GM19035 (cell line): Measurements from ENCODE around the gene SLC39A6.
"Not testable (repeated sequence)": the region's sequence is repeated elsewhere in the genome, so short reads cannot be mapped to it uniquely, and the experiment has no call there.

Source experiments
- ATAC-seq: cut with Tn5 transposase; IDR thresholded peaks from one replicate; pipeline ENCODE4 v1.9.1; 2021; ENCODE audit not compliant: unreplicated experiment

The SLC39A6 gene, protein sequence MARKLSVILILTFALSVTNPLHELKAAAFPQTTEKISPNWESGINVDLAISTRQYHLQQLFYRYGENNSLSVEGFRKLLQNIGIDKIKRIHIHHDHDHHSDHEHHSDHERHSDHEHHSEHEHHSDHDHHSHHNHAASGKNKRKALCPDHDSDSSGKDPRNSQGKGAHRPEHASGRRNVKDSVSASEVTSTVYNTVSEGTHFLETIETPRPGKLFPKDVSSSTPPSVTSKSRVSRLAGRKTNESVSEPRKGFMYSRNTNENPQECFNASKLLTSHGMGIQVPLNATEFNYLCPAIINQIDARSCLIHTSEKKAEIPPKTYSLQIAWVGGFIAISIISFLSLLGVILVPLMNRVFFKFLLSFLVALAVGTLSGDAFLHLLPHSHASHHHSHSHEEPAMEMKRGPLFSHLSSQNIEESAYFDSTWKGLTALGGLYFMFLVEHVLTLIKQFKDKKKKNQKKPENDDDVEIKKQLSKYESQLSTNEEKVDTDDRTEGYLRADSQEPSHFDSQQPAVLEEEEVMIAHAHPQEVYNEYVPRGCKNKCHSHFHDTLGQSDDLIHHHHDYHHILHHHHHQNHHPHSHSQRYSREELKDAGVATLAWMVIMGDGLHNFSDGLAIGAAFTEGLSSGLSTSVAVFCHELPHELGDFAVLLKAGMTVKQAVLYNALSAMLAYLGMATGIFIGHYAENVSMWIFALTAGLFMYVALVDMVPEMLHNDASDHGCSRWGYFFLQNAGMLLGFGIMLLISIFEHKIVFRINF

DNA sequence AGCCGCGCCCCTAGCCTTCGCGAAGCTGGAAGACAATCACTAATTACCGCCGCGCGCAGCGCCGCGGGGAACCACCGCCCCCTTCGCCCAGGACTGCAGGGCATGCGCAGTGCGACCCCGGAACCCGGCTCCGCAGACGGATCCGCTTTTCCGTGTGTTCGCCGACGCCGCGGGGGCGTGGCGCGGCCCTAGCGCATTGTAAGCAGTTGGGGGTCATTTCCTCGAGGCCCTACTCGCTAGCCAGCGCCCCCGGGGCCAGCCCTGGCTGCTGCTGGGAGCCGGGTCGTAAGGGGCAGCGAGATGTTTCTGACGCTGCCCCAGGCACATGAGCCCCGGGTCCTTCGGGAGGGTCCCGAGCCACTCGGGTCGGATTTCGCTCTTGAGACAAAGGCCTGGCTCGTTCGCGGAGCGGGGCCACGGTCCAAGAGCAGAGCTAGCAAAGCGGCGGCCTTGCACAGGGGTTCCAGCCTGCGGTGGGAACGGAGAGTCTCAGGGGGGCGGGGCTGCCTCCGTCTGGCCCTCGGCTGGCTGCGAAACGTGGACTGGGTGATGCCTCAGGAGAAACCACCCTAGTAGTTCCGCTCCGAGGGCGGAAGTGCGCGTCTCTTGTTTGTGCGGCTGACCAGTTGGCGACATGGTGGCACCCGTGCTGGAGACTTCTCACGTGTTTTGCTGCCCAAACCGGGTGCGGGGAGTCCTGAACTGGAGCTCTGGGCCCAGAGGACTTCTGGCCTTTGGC, at the start of gene SLC39A6, which contains the start of gene ELP2:
TSS of gene SLC39A6 (minus strand) at position 41 of the 739 bp plus-strand sequence. CDS start 2,333 bp downstream, outside the sequence.
TSS of gene ELP2 (plus strand) at position 600 of the 739 bp plus-strand sequence. CDS start at position 635, 35 bp downstream.
- peak; percentile 90 for ATAC-seq

DNA sequence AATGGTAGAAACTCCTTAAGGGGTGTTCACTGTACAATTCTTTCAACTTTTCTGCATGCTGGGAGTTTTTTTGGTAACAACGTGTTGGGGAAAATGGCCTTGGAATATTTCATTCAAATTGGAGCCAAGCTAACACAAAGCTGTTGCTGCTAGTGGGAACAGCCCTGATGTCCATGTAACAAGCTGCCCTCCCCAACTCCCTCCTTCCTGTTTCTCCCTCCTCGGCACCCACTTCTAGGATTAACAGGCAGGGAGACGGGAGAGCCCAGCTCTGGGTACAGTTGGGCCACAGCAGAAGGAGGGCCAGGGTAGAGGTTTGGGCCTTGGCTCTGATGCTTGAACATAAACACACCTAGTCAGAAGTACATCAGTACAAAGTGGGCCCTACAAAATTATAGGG, 48.8 kb upstream of the SLC39A6 start:
- ATAC-seq, result no peak

DNA sequence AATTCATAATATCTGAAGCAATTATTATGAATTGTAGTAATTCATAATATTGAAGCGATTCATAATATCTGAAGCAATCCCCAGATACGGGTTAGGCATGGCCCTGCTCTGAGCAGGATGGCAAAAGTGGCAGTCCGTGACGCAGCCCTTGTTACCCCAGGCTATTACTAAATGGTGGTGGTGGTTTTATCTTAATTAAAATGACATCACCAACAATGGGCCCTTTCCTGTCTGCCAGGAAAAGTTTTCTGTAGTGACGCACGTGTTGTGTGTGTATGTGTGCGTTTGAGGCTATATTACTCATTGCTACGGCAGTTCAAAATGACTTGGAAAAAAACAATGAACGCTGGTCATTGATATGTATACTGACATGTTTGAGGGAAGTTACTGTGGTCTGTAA, 47.6 kb upstream of the SLC39A6 start:
- no peak for ATAC-seq

DNA sequence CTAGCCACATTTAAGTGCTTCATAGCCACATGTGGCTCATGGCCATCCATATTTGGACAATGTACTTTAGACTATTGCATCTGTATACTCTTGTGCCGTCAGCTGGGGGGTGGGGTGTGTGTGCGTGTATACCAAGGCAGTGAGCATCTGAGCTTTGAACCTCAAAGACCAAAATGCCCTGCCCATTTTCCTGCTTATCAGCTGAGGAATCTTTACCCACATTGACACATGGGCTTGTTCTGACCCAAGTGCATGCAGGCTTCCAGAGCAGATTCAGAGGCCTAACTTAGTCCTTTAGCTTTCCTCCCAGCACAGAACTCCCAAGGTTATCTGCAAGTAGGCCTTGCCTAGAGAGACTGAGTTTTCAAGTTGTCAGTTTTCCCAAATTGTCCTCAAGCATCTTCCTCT, 47.0 kb upstream of the SLC39A6 start:
- no peak for ATAC-seq

DNA sequence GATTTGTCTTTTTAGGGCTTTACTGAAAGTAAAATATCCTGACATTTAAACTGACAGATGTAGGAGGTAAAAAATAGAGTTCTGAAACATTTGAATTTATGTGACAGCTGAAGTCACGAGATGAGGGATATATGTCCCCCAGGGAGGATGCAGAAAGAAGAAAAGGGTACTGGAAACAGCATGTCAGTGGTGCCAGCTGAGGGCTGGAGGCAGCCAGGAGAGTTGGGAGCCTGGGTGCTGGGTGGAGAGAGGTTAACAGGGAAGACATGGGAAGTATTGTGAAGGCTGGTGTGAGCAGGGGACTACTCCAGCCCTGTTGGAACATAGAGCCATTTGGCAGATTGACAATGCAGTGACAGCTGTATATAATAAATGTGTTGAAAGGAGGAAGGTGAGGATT, 46.3 kb upstream of the SLC39A6 start:
- no peak for ATAC-seq

DNA sequence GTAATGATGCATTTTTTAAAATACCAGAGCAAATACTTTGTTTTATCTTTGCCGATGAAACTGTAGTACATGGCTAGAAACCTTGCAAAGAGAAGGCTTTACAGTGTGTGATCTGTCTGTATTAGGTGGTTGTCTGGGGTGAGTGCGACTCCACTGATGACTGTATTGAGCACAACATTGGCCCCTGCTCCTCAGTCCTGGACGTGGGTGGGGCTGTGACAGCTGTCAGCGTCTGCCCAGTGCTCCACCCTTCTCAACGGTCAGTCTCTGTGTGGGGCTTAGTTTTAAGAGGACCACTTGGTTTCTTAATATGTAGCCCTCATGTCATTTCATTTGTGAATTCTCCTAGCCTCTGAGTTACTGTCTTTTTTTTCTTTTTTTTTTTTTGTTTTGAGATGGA, 40.8 kb upstream of the SLC39A6 start:
- no peak for ATAC-seq

DNA sequence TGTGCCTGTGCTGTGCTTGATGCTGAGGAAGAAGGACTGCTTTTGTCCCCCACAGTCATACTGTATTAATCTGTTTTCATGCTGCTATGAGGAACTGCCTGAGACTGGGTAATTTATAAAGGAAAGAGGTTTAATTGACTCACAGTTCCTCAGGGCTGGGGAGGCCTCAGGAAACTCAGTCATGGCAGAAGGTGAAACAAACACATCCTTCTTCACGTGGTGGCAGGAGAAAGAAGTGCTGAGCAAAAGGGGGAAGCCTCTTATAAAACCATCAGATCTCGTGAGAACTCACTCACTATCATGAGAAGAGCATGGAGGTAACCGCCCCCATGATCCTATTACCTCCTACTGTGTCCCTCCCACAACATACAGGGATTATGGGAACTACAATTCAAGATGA, 39.2 kb upstream of the SLC39A6 start:
- ATAC-seq, result not testable (repeated sequence)

DNA sequence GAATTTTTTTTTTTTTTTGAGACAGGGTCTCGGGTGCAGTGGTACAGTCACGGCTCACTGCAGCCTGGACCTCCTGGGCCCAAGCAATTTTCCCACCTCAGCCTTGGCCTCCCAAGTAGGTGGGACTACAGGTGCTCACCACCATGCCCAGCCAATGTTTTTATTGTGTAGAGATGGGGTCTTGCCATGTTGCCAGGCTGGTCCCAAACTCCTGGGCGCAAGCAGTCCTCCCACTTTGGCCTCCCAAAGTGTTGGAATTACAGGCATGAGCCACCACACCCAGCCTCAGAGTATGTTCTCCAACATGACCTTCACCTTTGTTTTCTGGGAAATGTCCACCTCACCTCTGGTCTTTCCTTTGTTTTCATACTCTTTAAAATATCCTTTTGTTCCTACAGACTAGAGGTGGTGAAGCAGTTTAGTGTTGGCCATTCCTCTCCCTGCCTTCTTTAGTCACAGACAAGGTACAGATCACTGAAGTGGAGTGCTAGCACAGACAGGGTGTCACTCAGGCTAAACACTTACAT, 38.6 kb upstream of the SLC39A6 start:
- no peak for ATAC-seq

DNA sequence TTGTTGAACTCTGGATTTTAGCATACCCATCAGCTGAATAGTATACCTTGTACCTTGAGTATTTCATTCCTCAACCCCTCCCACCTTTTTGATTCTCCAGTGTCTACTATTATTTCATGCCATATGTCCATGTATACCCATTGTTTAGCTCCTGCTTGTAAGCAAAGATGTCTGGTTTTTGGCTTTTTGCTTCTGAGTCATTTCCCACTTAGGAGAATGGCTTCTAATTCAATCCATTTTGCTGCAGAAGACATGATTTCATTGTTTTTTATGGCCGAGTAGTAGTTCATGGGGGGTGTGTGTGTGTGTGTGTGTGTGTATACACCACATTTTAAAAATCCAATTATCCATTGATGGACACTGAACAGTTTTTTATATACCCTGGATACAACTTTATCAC, 33.8 kb upstream of the SLC39A6 start:
- no peak for ATAC-seq

DNA sequence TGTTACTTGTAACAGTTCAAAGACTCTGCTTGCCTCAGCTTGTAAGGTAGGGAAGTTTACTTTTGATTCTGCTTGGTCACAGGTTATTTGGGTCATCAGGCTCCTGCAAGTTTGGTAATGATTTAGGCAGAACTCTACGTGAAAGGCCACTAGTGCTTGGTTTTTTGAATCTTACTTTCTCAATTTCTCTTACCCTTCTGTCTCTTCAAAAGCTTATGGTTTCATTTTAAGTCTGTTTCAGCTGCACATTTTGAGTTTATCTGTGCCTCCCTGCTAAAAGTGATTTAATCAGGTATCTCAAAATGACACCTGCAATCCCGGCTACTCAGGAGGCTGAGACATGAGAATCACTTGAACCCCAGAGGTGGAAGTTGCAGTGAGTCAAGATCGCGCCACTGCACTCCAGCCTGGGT, 31.8 kb upstream of the SLC39A6 start:
- no peak for ATAC-seq

DNA sequence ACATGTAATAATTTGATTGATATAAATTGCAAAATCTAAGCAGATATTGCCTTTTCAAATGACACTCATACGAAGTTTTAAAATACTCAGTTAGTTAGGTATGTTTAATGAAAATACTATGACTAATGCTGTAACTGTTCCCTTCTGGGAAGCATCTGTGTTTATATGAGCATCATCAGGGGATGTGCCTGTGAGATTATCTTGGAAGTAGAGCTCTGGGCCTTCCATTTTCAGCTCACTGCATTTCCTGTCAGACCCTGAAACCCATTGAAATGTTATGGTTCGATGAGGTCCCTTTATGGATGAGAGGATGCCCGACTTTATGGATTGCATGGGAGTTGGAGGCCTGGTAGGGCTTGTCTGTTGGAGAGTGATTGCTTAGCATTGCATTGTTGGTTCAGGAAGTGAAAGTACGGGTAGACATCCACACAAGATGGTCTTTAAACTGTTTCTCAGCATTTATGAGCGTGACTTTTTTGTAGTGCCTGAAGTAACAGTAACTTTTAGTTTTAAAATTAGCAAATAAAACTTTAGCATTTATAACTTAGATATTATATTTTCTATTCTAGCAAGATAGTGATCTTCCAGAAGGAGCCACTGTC, 29.2 kb upstream of the SLC39A6 start:
- ATAC-seq, result no peak

DNA sequence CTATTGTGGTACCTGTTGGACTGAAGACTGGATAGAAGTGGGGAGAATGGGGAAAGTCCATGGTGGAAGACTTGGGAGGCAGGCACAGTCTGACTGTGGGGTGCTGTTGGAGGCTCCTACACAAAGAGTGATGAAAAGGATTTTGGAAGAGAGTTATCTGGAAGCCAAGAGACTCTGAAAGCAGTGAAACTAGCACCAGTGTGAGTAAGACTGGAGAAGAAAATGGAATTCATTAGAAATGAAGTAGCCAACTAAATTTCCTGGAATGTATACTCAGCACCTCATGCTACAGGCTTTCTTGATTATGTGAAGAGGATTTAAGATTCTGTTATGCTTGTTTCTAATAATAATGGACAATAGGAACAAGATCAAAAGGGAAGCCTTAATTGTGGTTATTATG, 28.3 kb upstream of the SLC39A6 start:
- ATAC-seq, result no peak

DNA sequence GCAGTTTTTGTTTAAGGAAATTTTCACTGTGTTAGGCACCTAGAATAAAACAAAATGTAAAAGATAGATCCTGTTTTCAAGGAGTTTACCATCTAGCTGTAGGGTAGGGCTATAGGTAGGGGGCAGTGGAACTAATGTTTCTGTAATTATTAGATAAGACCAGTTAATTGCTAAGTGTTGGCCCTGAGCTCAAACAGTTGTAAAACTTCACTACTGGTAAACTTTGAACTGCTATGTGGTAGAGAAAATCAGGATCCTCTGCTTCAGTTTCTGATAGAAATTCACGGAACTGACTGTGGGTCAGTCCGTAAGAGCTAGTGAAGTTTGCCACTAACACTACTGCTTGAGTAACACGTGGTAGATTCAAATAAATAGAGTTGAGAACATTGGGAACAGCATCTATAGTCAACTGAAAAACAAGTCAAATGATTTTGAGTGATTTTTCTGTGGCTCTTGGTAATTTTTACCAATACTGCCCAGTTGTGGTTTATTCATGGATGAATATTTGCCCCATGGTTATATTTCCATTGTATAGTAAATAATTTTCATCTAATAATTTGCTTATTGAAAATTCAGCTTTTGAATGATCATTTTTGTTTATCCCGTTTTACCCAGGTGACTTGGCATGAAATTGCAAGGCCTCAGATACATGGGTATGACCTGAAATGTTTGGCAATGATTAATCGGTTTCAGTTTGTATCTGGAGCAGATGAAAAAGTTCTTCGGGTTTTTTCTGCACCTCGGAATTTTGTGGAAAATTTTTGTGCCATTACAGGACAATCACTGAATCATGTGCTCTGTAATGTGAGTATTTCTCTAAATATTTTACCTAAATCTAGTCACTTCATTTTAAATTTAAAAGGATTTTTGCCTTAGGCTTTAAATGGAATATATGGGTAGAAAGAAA, 27.0 kb upstream of the SLC39A6 start:
- no peak for ATAC-seq

DNA sequence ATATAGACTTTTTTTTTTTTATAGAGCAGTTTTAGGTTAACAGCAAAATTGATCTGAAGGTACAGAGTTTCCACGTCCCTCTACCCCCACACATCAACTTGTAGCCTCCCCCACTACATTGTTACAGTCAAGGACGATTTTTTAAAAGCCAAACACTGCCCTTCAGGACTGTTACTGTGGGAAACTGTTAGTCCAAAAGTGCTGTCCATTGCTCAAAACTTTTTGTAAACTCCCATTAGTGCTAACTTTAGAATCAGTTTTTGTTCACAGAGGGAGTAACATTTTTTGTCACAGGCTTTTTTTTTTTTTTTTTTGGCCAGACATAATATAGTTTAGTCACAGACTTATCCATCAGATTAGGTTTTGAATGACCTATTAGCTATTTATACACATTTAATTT, 24.6 kb upstream of the SLC39A6 start:
- ATAC-seq, result no peak

DNA sequence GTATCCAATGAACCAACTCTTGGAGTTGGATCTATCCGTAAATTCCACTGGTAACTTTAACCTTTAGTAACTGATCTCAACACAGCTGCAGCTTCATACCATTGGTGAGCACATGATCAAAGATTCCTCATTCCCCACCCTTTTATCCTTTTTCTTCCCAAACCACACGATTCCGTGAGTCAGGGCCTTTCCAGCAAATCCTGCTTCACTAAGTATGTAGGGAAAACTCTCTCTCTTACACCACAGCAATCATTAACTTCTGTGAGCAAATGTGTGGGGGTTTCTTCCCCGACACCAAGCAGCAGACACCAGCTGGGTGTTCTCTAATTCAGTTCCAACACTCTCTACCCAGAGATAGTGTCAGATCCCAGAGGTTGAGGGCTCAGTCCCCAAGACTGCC, 24.1 kb upstream of the SLC39A6 start:
- ATAC-seq, result no peak

DNA sequence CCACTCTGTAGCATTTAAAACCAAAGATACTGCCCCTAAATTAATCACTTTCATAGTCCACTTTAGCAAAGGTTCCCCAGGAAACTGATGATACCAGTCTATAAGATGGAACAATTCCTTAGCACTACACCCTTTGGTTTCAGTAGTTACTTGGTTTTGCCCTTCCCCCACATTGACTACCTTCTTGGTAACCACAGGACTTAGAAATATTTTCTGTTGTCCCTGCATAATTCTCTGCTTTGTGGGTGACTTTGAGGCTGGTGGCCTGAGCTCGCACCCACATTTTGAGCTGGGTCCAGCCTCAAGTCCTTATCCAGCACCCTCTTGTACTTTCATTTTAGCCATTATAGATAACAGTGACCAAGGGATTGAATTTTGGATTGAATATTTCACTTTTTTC, 23.6 kb upstream of the SLC39A6 start:
- no peak for ATAC-seq

DNA sequence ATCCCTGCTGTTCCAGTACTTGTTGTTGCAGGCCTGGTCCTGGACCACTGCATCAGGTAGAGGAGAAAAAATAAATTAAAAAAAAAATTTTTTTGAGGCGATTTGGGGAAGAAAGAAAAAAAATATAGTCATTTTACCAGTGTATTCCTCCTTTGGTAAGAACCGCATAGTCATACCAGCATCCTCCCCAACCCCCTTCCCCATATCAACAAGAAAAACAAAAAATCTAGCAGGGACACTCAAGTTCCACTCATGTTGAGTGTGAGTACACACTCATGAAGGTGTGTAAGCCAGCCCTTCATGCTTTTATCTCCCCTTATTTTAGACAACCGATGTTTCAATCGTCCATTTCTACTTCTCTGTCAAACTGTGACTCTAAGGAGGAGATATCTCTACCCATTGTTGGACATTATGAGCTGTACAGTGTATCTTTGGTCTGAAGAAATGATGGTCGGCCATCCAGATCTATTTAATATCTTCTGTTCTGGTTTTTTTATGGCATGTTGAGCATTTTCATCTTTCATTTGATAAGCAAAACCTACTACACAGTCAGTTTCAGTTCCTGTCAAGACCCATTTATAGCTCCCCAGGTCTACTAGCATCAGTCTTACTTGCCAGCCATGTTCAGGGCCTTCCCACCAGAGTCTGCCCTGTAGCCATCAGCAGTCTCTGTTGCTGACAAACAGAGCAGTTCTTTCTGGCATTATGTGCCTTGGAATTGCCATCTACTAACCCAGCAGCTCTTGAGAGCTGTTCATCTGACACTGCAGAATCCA, 20.6 kb upstream of the SLC39A6 start:
- ATAC-seq, result peak; percentile 97

DNA sequence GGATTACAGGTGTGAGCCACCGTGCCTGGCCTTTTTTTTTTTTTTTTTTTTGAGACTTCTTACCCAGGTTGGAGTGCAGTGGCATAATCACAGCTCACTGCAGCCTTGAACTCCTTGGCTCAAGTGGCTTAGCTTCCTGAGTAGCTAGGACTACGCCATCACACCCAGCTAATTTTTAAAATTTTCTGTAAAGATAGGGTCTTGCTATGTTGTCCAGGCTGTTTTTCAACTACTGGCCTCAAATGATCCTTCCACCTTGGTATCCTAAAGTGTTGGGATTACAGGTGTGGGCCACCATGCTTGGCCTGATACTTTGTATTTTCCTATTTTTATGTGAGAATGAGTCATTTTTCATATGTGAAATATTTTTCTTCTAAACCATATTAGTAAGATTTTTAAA, 14.3 kb upstream of the SLC39A6 start:
- no peak for ATAC-seq

DNA sequence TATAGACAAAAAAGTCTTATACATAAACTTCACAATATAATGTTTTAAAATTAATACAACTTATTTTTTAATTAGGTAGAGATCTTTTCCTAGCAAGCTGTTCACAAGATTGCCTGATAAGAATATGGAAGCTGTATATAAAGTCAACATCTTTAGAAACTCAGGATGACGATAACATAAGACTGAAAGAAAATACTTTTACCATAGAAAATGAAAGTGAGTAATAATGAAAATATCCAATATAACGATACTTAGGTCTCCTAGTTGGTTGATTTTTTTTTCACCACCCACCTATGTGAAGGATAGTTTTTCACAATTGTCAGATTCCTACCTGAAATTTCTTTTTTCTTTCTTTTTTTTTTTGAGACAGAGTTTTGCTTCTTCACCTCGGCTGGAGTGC, 13.6 kb upstream of the SLC39A6 start:
- ATAC-seq, result no peak
